ENCODE results near the gene SIGLEC10.

DNA sequence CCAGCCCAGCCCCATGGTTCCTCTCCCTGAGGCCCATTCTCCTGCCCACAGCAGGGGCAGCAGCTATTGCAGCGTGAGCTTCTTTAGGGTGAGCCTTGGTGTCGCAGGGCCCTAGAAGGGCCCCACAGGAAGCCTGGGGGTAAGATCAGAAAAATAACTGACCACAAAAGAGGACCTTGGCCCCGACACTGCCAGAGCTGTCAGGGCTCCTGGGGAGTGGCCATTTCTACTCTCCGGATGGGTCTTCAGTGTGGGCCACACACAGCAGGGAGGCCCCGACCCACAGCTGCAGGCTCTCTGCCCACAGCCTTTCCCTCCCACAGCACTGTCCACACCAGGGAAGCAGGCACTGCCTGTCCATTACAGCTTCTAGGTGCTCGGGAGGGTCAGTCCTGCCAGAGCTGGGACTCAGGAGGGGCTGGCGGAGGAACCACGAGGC lies 44.3 kb upstream of the SIGLEC10 start:
- no peak for TF ChIP-seq YY1 (IDR thresholded peaks at IDR 0.05; ENCODE audit: insufficient read depth, insufficient read length)
- TF ChIP-seq SUZ12 (IDR thresholded peaks at IDR 0.05; ENCODE audit: extremely low read depth, insufficient read depth, insufficient read length), result no peak

Data from NT2/D1 (cell line).